Right kidney (tissue), 1 donor: Measurements from ENCODE around the gene ST7.
"Not testable (repeated sequence)": the region's sequence is repeated elsewhere in the genome, so short reads cannot be mapped to it uniquely, and the experiment has no call there.

Experiments used
- DNase-seq: peaks from one replicate; pipeline ENCODE4 v3.0.0-alpha.2; 2016

The ST7 gene

GRCh38 chr7:117025891-117026290 is 72.6 kb downstream of the ST7 start:
- DNase-seq = no peak

GRCh38 chr7:117030346-117030745 is 77.0 kb downstream of the ST7 start:
- DNase-seq = not testable (repeated sequence)

GRCh38 chr7:117030793-117031192 is 77.5 kb downstream of the ST7 start:
- not testable (repeated sequence) for DNase-seq

- DNase-seq = no peak
These were observed 79.5 kb downstream of the ST7 start for GRCh38 chr7:117032810-117033209.

GRCh38 chr7:117034851-117035464 is 81.7 kb downstream of the ST7 start:
- no peak for DNase-seq

- DNase-seq = no peak
These were observed 82.2 kb downstream of the ST7 start for GRCh38 chr7:117035465-117035862.

GRCh38 chr7:117036053-117036669 is 82.9 kb downstream of the ST7 start:
- DNase-seq = no peak

GRCh38 chr7:117036836-117037235 is 83.5 kb downstream of the ST7 start:
- no peak for DNase-seq

GRCh38 chr7:117038408-117038807 is 85.1 kb downstream of the ST7 start:
- DNase-seq = no peak

- DNase-seq = no peak
These were observed 87.7 kb downstream of the ST7 start for GRCh38 chr7:117041007-117041406.

GRCh38 chr7:117041822-117042221 is 88.5 kb downstream of the ST7 start:
- no peak for DNase-seq

GRCh38 chr7:117043108-117043825 is 90.0 kb downstream of the ST7 start:
- no peak for DNase-seq

- DNase-seq = no peak
These were observed 91.4 kb downstream of the ST7 start for GRCh38 chr7:117044664-117045063.

GRCh38 chr7:117045927-117046710 is 92.8 kb downstream of the ST7 start:
- DNase-seq = no peak

- no peak for DNase-seq
These were observed 94.2 kb downstream of the ST7 start for GRCh38 chr7:117047496-117047895.

GRCh38 chr7:117048114-117048866 is 95.0 kb downstream of the ST7 start:
- no peak for DNase-seq

GRCh38 chr7:117048882-117049281 is 95.6 kb downstream of the ST7 start:
- DNase-seq = no peak

GRCh38 chr7:117051808-117052207 is 98.5 kb downstream of the ST7 start:
- no peak for DNase-seq

GRCh38 chr7:117053432-117053831 is 100.1 kb downstream of the ST7 start:
- no peak for DNase-seq

GRCh38 chr7:117061751-117062150 is 108.5 kb downstream of the ST7 start:
- DNase-seq = no peak

GRCh38 chr7:117062300-117062699 is 109.0 kb downstream of the ST7 start:
- DNase-seq = no peak

GRCh38 chr7:117064688-117065087 is 111.4 kb downstream of the ST7 start:
- DNase-seq = no peak
